ENCODE results near the gene KDELR3.
"Not testable (repeated sequence)": the region's sequence is repeated elsewhere in the genome, so short reads cannot be mapped to it uniquely, and the experiment has no call there.

Gene KDELR3

DNA sequence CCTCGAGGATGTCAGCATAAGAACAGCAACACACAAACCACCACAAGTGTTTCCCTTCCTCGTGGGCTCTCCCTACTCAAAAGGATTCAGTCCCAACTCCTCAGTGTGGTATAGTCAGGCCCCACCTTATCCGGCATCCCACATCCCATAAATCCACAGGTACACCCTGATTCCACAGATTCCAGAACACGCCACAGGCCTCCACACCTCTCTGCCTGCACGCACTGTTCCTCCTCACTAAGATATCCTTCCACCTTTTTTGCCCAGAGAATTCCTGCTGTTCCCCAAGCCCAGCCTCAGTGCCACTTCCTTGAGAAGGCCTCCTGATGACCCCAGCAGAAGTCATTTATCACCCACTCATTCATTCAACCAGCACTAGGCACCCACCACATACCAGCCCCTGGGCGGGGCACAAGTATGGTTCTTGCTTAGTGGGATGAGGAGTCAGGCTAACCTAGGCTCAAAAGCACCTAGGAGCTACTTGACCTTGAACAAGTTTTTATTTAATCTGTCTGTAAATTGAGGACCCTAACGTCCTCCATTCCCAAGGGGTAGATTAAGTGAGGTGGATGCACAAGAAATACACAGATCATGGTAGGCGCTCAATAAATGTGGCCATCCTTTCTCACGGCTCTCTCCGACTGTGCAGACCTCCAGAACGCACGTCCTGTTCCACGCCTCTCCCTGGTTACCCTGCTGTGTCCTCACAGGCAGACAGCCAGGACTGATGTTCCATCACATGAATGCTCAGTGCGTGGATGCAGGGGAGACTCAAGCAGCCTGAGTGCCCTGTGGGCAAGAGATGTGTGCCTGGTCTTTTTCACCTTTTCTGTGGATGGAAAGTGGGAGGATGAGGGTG lies 10.8 kb upstream of the KDELR3 start:
- no peak for DNase-seq (ENCODE audit: low read depth)

DNA sequence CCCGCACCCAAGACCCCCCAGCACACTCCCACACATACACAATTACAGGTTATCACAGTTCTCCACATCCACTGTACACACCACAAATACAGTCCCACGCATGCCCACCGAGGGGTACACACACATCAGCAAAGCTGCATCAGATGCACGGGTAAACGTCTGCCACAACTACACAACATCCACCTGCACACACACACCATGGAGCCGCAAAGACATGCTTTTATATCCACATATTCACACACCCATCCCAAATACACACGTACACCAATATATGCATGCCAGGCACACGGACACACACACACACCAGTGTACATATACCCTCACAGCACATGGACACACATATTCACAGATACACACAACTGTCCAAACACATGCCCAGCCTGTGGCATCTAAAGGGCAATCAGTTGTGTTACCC lies 7.5 kb upstream of the KDELR3 start:
- no peak for DNase-seq (ENCODE audit: low read depth)

DNA sequence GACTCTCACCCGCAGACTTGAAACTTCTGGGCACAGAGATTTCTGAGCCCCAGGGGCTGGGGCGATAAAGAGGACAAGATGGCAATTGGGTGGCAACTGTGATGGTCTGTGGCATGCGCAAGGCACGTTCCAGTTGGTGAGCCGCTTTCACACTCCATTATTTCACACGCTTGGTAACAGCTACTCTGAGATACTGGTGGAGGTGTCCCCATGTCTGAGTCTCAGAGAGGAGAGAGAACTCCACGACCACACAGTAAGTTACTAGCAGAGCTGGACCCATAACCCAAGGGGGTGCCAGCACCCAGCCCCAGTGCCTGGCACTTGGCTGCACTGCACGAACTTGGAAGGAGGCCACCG lies 6.9 kb upstream of the KDELR3 start:
- no peak for DNase-seq (ENCODE audit: low read depth)

DNA sequence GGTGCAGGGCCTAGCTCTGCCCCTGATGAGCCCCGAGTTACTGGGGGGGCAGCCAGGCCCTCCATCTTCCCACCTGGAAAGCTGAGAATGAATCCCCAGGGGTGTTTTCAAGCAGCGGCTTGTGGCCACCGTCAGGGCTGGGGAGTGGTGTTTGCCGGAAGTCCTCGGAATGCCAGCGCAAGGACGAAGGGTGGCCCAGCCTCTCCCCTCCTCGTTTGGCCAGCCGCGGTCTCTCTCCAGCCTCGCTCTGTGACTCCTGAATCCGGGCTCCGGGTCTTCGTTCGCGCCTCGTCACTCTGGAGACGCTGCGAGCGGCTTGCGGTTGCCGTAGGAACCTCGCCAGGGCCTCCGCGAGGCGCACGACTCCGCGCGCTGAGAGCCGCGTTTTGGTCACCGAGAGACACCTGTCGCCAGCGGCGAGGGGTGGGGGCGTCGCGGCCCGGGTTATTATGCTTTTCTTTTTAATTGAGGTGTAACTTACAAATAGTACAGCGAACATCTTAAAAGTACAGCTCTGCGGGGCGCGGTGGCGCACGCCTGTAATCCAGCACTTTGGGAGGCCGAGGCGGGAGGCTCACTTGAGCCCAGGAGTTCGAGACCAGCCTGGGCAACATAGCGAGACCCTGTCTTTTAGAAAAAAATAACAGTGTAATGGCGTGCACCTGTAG lies 6.3 kb upstream of the KDELR3 start:
- peak; percentile 20 for DNase-seq (ENCODE audit: low read depth)

DNA sequence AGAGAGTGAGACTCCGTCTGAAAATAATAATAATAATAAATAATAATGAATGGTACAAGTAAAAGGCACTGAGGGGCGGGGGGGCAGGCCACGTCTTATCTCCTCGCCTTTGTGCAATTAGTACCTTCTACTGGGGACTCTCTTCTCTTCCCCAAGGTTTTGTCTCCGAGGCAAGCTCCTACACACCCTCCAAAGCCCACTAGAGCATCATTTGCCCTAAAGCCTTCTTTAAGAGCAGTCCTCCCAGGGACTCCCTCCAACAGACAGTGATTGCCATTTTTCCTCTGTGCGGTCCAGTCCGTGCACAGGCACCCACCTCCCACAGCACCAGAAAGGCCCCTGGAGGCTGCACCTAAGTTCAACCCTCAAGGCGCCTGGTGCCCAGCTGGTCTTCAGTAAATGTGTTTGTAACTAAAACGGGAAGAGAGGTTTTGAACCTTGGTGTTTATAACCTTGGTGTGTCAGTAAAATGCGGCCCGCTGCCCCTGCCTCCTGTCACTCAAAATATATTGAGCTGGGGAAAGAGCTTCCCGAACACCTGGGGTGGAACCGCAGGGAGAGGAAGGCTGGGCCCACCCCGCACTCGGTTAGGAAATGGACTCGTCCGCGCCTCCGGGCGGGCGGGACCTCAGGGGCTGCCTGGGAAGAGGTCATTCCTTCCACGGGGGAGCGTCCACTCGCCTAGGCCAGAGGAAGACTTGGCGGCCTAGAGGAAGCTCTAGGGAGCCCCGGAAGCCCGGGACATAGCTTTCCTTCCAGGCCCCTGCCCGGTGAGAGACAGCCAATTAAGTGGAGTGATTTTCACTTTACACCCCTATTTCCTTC lies 4.7 kb upstream of the KDELR3 start:
- no peak for DNase-seq (ENCODE audit: low read depth)

DNA sequence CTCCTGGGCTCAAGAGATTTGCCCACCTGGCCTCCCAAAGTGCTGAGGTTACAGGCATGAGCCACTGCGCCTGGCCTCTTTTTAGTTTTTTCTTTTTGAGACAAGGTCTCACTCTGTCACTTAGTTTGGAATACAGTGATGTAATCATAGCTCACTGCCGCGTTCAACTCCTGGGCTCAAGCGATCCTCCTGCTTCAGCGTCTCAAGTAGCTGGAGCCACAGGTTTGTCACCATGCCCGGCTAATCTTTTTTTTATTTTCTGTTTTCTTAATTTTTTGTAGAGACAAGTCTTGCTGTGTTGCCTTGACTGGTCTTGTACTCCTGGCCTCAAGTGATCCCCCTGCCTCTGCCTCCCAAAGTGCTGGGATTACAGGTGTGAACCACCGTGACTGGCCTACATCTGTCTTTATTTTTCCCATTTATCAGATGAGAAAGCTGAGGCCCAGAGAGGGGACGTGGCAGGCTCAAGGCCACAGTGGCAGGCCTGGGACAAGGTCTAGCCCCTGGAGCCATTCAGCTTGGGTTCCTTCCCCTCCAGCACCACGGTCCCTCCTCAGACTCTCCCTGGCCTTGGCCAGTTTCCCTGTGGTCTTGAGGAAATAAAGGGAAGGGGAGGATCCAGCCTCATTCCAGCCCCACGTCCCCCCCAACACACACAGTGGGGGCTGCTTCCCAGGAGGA lies 2.8 kb upstream of the KDELR3 start:
- DNase-seq (ENCODE audit: low read depth): no peak

DNA sequence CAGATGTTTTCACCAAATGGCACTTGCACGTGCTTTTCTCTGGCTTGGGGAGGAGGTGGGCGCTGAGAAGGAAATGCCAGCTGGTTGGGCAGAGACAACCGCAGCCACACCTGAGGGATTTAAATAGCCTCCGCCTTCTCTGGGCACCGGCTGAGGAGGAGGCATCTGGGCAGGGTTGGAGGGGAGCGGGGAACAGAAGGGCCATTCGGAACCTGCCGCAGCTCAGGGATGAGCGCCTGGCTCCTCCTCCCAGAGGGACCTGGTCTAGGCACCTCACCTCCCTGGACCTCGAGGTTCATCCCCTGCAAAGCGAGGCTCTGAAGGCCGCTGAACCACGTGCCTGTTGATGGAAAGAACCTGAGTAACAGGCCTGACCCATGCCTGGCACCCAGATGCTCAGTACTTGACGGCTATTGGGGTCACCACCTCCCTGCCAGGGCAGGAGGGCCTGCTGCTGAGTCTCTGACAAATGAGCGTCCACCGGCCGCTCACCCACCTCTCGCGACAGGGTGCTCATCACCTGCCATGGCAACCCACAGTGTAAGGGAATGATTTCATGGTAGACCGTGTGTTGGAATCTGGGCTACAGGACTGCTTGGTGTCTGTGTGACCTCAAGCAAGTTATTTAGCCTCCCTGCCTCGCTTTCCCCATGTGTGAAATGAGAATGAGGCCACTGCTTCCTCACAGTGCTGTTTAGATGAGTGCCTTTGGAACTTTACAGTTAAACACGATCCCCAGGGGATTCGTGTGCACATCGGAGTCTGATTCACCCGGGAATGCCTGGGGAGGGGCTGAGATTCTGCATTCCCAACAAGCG lies 2.0 kb upstream of the KDELR3 start:
- DNase-seq (ENCODE audit: low read depth): no peak

DNA sequence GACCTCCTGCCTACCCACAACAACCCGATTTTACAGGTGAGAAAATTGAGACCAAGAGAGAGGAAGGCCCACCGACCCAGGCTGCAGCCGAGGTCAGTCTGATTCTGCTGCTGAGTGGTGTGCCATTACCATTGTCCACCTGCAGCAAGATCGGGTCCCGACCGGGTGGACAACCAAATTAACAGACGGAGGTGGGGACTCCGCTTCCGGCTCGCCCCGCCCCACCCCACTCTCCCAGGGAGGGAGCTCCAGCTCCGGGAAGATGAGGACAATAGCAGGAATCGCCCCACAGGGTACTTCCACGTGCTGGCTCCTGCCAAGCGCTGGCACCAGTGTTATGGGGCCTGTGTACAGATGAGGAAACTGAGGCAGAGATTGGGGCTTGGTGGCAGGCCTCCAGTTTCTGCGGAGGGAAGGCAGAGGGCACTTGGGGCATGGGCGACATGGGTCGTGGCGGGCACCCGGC lies 425 bp upstream of the KDELR3 start:
- DNase-seq (ENCODE audit: low read depth): no peak

DNA sequence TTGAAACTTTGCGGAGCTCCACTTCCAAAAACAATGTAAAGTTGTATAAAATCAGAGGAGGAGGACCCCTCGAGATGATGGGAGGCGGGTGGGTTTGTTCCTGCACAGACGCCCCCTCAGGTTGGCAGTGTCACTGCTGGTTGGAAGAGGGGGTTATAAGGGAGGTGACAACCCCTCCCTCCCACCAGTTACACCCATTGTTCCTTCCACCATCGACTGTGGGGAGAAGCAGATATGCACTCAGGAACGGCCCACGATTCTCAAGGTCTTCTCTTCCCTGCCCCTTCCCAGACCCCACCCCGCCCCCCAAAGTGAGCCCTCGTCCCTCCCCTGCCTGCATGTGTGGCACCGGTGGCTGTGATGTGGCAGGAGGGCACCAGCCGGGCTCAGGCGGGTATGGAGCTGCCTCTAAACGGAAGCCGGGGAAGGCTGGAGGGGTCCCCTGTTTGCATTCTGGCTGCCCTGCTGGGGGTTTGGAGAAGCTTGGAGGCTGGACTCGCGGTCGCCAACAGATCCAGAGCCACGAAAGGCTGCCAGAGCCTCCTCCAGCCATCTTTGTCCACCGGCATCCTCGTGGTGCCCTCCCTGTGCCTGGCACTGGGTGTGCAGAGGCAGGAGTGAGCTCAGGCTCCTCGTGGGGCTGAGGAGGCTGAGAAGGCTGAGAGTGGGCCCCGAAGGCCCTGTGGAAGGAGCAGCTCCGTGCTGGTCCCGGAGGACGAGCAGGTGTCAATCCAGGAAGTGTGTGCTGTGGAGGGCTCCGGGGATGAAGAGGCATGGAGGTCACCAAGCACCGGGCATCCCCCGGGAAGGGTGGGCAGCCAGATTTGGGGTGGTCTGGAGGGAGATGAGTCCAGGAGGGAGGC lies 778 bp downstream of the KDELR3 start:
- DNase-seq (ENCODE audit: low read depth): no peak

DNA sequence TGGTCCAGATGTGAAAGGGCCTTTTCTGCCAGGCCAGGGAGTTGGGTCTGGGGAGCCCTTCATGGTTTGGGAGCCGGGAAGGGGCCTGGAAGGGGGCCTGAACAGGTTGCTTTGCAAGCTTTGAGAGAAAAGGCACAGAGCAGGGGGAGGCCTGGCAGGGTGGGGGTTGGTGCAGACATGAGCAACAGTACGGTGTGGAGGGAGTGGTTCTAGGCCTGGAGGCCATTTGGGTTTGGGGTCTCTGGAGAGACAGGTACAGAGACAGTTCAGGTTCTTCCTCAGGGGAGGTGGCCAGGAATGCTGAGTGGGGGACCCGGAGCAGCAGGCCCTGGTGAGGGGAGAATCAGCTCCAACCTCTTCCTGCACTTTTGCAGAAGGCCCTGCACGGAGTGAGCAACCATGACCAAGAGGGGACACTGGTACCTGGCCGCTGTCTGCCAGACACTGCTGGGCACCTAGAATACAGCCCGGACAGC lies 1.4 kb downstream of the KDELR3 start:
- no peak for DNase-seq (ENCODE audit: low read depth)

DNA sequence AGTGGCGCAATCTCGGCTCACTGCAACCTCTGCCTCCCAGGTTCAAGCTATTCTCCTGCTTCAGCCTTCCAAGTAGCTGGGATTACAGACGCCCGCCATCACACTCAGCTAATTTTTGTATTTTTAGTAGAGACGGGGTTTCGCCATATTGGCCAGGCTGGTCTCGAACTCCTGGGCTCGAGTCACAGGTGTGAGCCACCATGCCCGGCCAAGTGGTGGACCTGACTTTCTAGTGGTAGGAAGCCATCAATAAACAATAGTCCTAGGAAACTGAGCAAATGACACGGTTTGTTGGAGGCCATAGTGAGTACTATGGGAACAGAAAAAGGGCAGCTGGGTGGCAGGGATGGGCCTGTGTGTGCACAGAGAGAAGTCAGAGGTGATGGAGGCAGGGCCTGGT lies 2.3 kb downstream of the KDELR3 start:
- DNase-seq (ENCODE audit: low read depth): not testable (repeated sequence)

DNA sequence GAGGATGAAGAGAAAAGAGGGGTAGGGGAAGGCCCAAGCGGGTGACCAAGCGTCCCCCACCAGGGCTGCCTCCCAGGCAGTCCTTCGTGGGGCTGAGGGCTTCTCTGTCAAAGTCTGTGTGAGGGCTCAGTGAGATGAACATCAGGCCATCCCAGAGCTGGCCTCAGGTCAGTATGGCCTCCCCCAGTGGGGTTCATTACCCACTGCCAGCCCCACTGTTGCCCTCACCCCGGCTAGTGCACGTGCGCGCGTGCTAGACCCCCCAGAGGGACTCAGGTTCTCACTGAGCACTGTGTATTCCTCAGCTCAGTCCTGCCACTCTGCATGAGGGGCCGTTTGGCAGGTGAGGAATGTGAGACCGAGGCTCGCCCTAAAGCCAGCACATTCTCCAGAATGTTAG lies 3.3 kb downstream of the KDELR3 start:
- DNase-seq (ENCODE audit: low read depth): no peak

DNA sequence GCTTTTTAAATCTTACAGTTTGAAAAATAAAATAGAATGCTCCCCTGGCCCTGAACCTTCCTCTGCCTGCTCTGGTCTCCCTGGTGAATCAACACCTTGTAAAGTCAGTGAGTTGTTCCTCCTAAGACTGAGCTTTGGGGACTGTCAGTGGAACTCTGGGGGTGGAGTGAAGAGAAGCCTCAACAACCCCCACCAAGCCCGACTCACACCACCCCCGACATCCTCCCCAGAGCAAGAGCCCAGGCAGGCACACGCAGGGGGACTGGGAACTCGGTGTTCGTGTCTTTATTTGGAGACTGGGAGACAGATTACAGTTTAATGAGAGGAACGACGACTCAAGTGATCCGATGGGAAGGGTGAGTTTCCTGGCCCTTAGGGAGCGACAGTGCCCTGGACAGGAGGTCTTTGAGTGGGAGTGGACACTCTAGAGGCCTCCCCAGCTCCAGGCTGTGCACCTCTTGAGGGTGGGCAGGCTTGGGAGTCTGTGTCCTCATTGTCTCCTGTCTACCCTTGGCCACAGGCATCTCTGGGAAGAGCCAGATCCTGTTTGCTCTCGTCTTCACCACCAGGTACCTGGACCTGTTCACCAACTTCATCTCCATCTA lies 6.2 kb downstream of the KDELR3 start:
- no peak for DNase-seq (ENCODE audit: low read depth)

DNA sequence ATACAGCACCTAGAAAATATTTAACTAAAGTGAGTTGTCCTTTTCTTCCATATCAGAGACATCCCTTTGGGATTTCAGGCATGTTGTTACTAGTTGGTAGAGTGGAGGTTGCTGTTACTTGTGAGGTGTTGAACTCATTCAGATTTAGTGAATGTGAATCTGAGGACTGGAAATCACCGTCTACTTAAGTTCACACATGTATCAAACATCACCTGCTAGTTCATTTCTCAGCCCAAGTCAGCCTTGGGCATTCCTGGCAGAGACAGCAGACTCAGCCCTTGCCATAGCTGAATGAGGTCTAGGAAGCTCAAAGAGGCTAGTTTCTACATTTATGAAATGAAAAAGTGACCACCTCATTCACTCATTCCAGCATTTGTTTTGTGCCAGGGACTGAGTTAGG lies 9.7 kb downstream of the KDELR3 start:
- DNase-seq (ENCODE audit: low read depth): no peak

DNA sequence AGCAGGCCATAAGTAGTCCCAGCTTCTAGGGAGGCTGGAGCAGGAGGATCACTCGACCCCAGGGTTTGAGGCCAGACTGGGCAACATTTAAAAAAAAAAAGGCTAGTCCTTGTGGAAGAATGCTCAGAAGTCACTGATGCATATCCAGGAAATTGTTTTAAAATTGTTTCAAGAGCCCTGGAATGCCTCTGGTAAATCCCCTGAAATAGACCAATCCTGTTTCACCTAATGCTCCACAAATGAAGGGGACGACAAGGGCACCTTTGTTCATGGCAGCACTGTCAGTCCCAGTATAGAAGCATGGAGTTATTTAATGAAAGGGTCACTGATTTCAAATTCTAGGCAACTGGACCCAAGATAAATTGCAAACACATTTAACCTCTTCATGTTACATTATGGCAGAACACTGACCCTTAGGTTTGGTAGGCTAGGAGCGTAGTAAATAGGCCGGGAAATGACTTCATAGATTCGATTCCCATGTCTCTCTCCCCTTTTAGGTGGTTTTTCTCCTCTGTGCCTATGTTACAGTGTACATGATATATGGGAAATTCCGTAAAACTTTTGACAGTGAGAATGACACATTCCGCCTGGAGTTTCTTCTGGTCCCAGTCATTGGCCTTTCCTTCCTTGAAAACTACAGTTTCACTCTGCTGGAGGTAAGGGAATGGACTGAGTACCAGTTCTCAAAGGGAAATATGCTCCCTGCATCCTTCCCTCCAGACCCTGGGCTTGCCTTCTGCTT lies 11.4 kb downstream of the KDELR3 start:
- DNase-seq (ENCODE audit: low read depth): no peak

DNA sequence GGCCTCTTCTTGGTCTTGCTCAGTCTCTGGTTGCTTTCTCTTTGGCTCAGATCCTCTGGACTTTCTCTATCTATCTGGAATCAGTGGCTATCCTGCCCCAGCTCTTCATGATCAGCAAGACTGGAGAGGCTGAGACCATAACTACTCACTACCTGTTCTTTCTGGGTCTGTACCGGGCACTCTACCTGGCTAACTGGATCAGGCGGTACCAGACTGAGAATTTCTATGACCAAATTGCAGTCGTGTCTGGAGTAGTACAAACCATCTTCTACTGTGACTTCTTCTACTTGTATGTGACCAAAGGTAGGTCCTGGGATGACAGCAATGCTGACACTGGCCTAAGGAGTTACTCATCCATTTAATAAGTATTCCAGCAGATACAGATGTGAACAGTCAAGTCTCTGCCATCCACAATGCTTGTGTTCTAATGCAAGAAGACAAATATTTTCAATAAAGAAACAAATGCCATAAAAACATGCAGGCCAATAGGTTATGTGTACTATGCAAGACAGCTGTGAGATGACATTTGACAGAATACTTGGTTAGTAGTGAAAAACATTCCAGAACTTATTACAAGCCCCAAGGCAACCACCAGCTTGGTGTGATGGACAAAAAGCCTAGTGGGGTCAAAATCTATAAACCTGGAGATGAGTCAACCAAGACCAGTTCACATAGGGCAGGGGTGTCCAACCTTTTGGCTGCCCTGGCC lies 13.4 kb downstream of the KDELR3 start:
- DNase-seq (ENCODE audit: low read depth): no peak

DNA sequence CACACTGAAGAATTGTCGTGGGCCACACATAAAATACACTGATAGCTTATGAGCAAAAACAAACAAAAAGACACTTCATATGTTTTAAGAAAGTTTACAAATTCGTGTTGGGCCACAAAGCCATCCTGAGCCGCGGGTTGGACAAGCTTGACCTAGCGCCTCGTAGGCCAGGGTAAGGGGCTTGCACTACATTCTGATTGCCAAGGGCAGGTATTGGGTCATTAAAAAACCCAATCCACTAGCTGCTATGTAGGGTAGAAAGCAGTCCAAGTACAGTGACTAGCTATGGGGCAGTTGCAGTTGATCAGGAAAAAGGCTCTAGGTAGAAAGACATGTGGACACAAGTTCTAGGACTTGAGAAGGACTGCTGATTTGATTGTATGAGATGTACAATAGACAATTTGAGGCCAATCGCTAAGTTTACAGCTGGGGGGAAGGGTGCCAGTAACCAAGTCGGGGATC lies 14.0 kb downstream of the KDELR3 start:
- no peak for DNase-seq (ENCODE audit: low read depth)

DNA sequence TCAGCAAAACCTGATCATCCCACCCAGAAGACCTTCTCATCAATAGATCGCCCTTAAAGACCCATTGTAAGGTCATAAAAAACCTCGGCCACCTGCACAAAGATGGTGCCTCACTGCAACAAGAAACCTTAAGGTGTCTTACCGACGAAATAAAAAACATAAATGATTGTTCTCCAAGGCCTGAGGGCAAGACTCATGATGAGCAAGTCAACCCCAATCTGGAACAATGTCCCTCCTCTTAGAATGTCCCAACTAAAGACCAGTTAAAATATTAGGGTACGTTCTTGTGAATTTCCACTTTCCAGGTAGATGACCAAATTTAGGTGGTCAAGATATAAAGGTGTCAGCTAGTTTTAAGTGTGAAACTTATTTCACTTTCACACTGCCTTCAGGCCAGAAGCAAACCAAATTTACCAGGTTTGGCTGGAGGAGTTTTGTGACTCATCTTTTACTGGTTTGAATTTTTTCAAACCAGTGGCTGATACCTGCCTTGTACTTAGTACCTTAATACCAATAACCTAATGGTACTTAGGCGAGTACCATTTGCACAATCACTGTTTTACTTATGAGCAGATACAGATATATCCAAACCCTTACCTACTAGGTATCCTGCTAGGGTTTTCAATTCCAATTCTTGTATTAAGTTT lies 14.9 kb downstream of the KDELR3 start:
- no peak for DNase-seq (ENCODE audit: low read depth)

Data from activated gamma-delta T cell treated with anti-CD3 and anti-CD28 coated beads, Interleukin-2, amount 50 U/mL, for 16 hours (primary cell).